CD4-positive, alpha-beta T cell (primary cell): ENCODE measurements around the gene CAMK2A. TPM values are rescaled to one million over a fixed set of nuclear protein-coding genes. Genes with fewer than 3 reads are reported as not detected.

ENCODE experiments used
- ATAC-seq: fragments of 200-7000 bp; cut with Tn5 transposase; one replicate; pipeline ENCODE4 v1.10.0; 2022; ENCODE audit warnings: mild to moderate bottlenecking; ENCODE audit not compliant: poor library complexity
- CTCF ChIA-PET: fragments of 350-600 bp; sonication (Branson Sonifier 250); formaldehyde crosslinking; loops from one replicate; lab custom pipeline; 2021; ENCODE audit warnings: antibody characterized with exemption, inconsistent platforms; lab: Charles Lee
- POLR2A ChIA-PET: fragments of 350-600 bp; sonication (Branson Sonifier 250); formaldehyde crosslinking; loops from one replicate; lab custom pipeline; 2021; ENCODE audit warnings: antibody characterized with exemption, inconsistent platforms; lab: Charles Lee
- DNase-seq, 14 experiments: peaks; one replicate each; pipeline ENCODE4 v3.0.0-alpha.2; 2013 to 2020; ENCODE audit warnings: mixed read lengths in 2 of 14
- H3K27ac ChIP-seq, 2 donors: one replicate each; pipeline versions ENCODE4 v1.5.1 to v1.7.0; 2013; ENCODE audit warnings: low read length in 2 of 2, low read depth in 1 of 2, mild to moderate bottlenecking in 1 of 2
- H3K27me3 ChIP-seq, 2 experiments: 1 replicate in 1 of 2; 2 replicates in 1 of 2; pipeline versions ENCODE4 v1.6.1 to v1.7.0; 2013; ENCODE audit warnings: low read length in 2 of 2, control low read depth in 1 of 2, mild to moderate bottlenecking in 1 of 2, moderate library complexity in 1 of 2; ENCODE audit not compliant: insufficient read depth in 2 of 2, control insufficient read depth in 1 of 2
- H3K36me3 ChIP-seq: one replicate; pipeline ENCODE4 v1.6.1; 2013; ENCODE audit warnings: low read length, control low read depth; ENCODE audit not compliant: insufficient read depth
- H3K4me1 ChIP-seq: one replicate; pipeline ENCODE4 v1.6.1; 2013; ENCODE audit warnings: low read length, control low read depth; ENCODE audit not compliant: insufficient read depth
- H3K4me3 ChIP-seq: one replicate; pipeline ENCODE4 v1.5.1; 2013; ENCODE audit warnings: mild to moderate bottlenecking, low read length, moderate library complexity
- H3K9me3 ChIP-seq, 2 experiments: 1 replicate in 1 of 2; 2 replicates in 1 of 2; pipeline versions ENCODE4 v1.6.1 to v1.7.0; 2013; ENCODE audit warnings: low read length in 2 of 2, mild to moderate bottlenecking in 2 of 2, control low read depth in 1 of 2, moderate library complexity in 1 of 2; ENCODE audit not compliant: control insufficient read depth in 1 of 2, insufficient read depth in 1 of 2
- H3K27ac Mint-ChIP-seq: one replicate; pipeline ENCODE4 v1.8.0; 2020; ENCODE audit warnings: mixed read lengths
- H3K27me3 Mint-ChIP-seq: one replicate; pipeline ENCODE4 v1.8.0; 2021; ENCODE audit warnings: mixed read lengths
- H3K36me3 Mint-ChIP-seq: one replicate; pipeline ENCODE4 v1.8.0; 2021; ENCODE audit warnings: low read depth, mixed read lengths
- H3K4me1 Mint-ChIP-seq: one replicate; pipeline ENCODE4 v1.8.0; 2021; ENCODE audit warnings: low read depth, mixed read lengths
- H3K4me3 Mint-ChIP-seq: one replicate; pipeline ENCODE4 v1.8.0; 2020; ENCODE audit warnings: mild to moderate bottlenecking, mixed read lengths
- H3K9me3 Mint-ChIP-seq: one replicate; pipeline ENCODE4 v1.8.0; 2020; ENCODE audit warnings: mixed read lengths
- CTCF ChIP-seq: fragments of 200-600 bp; IDR thresholded peaks from one replicate; pipeline ENCODE4 v1.8.0; 2022; ENCODE audit warnings: antibody characterized with exemption, mild to moderate bottlenecking
- intact Hi-C, 2 experiments: fragments of 100-400 bp; cut with DNase I in 1 of 2; cut with micrococcal nuclease in 1 of 2; formaldehyde crosslinking; loops; one replicate each; pipeline versions ENCODE4 v1.15.1 to v1.9.0; 2023 to 2025; cut with DNase I, micrococcal nuclease
- total RNA-seq, 174 experiments: library from RNA in 2 of 174; stranded (reverse) in 2 of 174; gene quantifications; one replicate each; pipeline ENCODE4 v1.2.3 and lab custom pipeline; 2021 to 2026

The CAMK2A gene
- total RNA-seq, 2 experiments from 2014 or later: 0.05 to 0.22 TPM

GRCh38 chr5:150266871-150267291, 22.7 kb downstream of the CAMK2A start:
- TF ChIP-seq CTCF: no peak
- intact Hi-C loops: no loop called here
- Mint-ChIP-seq H3K4me1 (no peaks in the 10 kb centered on the region), H3K9me3 (no peaks in the 10 kb centered on the region), H3K4me3 (no peak overlapping the region), H3K27me3 (no peaks in the 10 kb centered on the region), H3K36me3 (no peaks in the 10 kb centered on the region), H3K27ac (no peak overlapping the region)
- Histone ChIP-seq H3K27ac (no peak overlapping the region), H3K27me3 (no peaks in the 10 kb centered on the region), H3K4me3 (no peak overlapping the region), H3K36me3 (no peaks in the 10 kb centered on the region), H3K4me1 (no peaks in the 10 kb centered on the region), H3K9me3 (no peaks in the 10 kb centered on the region)
- no peak for DNase-seq
- ATAC-seq: no peak
- ChIA-PET CTCF (no interaction called here), POLR2A (no interaction called here)

DNA sequence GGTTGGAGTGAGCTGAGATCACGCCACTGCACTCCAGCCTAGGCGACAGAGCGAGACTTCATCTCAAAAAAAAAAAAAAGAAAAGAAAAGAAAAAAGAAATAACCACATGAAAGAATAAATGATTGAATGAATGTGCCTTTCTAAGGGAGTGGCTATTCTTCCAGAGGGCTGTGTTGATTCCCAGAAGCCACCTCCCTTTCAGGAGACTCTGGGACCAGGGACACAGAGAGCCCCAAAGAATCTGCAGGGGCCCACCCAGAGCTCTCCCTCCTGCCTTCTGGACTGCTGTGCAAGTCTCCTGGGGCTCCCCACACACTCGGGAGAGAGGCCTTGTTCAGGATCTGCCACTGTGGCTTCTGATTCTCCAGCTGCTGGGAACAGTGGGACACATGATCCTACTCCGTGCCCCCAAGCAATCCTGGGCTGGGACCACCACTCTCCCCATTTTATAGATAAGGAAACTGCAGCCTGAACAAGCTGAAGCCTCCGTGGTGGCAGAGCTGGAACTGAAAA, 23.6 kb downstream of the CAMK2A start:
- POLR2A ChIA-PET: no interaction called here

GRCh38 chr5:150264667-150265603, 24.6 kb downstream of the CAMK2A start:
- Mint-ChIP-seq H3K36me3 (no peaks in the 10 kb centered on the region), H3K27me3 (no peaks in the 10 kb centered on the region), H3K4me3 (no peak overlapping the region), H3K4me1 (no peaks in the 10 kb centered on the region), H3K27ac (no peak overlapping the region), H3K9me3 (no peaks in the 10 kb centered on the region)
- Histone ChIP-seq H3K27ac (no peak overlapping the region), H3K36me3 (no peaks in the 10 kb centered on the region), H3K9me3 (no peaks in the 10 kb centered on the region), H3K4me3 (no peak overlapping the region), H3K4me1 (no peaks in the 10 kb centered on the region), H3K27me3 (no peaks in the 10 kb centered on the region)
- TF ChIP-seq CTCF: no peak
- intact Hi-C loops: no loop called here
- ChIA-PET CTCF (no interaction called here), POLR2A (no interaction called here)
- DNase-seq: no peak
- no peak for ATAC-seq

More for the DNA sequence above, 23.6 kb downstream of the CAMK2A start:
- TF ChIP-seq CTCF: no peak
- H3K27me3 ChIP-seq: no peaks in the 10 kb centered on the region
- Mint-ChIP-seq H3K9me3 (no peaks in the 10 kb centered on the region), H3K4me1 (no peaks in the 10 kb centered on the region), H3K27ac (no peak overlapping the region), H3K4me3 (no peak overlapping the region), H3K36me3 (no peaks in the 10 kb centered on the region), H3K27me3 (no peaks in the 10 kb centered on the region)
- H3K36me3 ChIP-seq: no peaks in the 10 kb centered on the region
- CTCF ChIA-PET: no interaction called here
- H3K4me1 ChIP-seq: no peaks in the 10 kb centered on the region
- no peak overlapping the region for H3K4me3 ChIP-seq
- intact Hi-C loops: no loop called here
- no peak for ATAC-seq
- H3K9me3 ChIP-seq: no peaks in the 10 kb centered on the region
- no peak overlapping the region for H3K27ac ChIP-seq
- DNase-seq: no peak
